Fibroblast of peridontal ligament (primary cell): ENCODE data around the gene TMEM234.
A peak's percentile ranks its signal among the peaks of the same experiment; 100 is the strongest.

Experiments
- DNase-seq: peaks from one replicate; pipeline ENCODE4 v3.0.0-alpha.2; 2010; ENCODE audit errors: extremely low read depth

Gene TMEM234

DNA sequence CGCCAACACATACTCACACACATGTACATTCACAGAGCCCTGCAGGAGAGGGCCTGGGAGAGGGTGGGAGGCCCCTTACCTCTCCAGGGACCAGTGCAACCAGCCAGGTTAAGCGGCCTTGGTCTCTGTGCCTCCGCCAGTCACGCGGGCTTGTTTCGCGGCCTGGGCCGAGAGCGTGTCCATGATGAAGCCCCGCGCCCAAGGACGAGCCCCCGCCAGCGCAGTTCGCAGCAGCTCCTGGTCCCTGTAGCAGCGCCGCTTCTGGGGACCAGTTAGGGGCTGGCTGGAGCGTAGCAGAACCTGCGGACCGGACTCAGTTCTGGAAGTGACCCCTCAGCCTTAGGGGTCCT, 17.6 kb upstream of the TMEM234 start:
- DNase-seq = no peak

DNA sequence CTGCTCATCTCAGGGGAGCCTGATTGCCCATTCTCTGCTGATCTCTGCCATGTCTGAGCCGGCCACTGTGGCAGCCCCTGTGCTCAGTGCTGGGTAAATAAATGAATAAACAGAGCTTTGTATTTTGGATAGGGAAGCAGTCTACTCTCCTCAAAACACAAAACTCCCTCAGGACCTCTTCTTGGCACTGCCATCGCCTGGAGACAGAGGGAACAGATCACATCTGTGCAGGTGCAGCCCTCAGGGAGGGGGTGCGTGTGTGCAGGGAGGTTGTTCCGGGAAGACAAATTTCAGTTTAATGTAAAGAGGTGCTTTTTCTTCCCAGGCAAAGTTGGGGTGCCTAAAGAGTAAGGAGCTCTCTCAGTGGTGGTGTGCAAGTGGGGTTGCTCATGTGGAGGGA, 17.2 kb upstream of the TMEM234 start:
- no peak for DNase-seq

DNA sequence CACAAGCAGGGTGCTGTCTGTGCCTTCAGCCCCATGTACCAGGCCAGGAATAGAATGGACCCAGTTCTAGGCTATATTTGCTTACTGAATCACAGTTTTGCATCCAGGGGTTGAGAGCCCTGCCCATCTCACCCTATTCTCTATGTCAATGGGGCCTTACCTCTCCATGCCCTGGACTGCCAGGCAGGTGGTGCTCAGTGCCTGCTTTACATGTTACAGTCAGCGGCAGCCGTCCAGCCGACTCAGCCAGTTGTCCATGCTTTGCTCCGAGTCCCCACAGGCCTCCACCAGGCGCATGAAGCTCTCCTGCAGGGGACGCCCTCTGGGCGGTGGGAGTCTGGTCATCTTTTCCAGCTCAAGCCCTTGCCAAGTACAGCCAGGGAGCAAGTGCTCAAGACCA, 12.6 kb upstream of the TMEM234 start:
- DNase-seq = no peak

DNA sequence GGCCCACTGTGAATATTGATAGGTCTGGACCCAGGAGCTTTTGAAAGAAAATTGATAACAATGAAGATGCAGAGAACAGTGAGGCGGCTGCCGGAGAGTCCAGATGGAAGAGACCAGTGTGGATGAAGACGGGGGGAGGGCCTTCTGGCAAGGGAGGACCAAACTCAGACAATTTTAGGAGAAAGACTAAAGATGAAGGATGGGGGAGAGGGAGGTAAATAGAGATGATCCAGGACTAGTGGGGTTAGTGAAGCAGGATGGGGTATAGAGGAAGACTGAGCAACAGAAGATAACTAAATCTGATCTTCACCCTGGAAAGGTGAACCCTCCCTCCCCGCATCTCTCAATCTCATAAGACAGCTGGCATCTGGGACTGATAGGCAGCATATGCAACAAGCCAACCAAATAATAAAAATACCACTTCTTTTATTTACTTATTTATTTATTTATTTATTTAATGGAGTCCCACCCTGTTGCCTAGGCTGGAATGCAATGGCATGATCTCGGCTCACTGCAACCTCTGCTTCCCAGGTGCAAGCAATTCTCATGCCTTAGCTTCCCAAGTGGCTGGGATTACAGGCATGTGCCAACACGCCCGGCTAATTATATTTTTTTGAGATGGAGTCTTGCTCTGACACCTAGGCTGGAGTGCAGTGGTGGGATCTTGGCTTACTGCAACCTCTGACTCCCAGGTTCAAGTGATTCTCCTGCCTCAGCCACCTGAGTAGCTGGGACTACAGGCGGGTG, 10.6 kb upstream of the TMEM234 start:
- no peak for DNase-seq

DNA sequence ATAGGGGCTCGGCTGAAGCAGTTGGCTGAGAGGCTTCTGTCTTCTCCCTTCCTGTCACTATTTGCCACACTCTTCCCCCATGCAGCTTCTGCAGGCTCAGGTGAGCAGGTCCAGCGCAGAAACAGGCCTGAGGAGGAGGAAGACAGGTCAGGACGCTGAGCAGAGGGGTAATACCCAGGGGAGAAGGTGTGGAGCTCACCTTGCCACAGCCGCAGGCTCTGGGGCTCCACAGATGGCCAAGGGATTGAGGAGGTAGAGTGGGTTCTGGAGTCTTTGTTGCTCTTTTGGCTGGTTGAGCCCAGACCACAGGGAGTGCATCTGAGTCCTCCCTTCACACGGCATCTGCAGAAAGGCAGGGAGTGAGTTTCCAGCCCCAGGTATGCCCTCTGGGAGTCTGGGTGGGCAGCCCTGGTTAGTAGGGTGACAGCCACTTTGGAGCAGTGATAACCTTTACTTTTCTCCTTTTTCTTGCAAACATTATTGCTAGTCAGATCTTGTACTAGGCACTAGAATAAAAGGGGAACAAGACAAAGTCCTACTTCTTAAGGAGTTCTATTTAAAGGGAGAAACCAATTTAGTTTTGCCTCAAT, 9.8 kb upstream of the TMEM234 start:
- no peak for DNase-seq

DNA sequence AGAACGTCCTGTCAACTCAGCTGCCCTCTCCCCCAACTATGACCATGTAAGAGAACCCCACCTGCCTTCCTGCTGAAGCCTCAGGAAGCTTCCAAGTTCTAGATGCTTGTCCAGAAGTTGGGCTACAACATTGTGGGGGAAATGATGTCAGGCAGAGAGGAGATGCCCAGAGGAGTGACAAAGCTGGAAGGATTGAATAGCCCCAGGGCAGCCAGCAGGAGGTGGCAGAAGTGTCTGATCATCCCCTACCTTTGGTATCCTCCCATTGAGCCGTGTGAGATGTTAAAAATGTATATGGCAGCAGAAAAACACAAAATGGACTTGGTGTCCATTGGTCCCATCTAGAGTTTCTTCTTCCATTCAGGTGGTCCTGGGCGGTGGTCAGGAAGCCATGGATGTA, 6.6 kb upstream of the TMEM234 start:
- no peak for DNase-seq

DNA sequence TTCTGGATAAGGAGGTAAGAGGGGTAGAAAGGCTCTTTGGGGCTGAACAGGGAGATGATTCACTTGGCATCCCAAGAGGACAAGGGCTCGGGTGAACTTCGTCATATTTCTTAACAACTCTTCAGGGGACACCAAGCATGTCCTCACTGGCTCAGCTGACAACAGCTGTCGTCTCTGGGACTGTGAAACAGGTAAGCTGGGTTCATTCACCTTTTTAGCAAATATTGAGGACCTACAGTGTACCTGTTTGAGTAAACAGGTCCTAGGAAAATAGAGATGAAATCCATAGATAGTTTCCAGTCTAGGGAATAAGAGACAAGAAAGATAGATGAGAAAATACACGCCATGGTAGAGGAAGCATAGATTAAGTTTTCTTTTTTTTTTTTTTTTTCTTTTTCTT, 2.1 kb upstream of the TMEM234 start:
- no peak for DNase-seq

DNA sequence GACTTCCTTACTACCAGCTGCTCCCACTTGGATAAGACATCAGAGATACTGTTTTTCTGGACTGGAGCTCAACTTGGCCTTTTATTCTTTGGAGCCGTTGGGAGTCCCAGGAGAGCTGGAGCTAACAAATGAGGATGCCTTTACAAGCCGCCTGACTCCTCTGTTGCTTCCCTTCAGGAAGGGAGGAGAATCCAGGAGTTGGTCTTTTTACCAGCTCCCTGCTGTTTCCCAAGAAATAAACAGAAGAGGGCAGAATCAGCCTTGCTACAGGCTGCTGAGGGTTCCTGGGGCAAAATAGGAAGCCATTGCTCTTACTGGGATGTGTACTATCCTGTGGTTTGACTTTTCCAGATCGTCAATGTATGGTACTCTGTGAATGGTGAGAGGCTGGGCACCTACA, 1.5 kb upstream of the TMEM234 start:
- no peak for DNase-seq

DNA sequence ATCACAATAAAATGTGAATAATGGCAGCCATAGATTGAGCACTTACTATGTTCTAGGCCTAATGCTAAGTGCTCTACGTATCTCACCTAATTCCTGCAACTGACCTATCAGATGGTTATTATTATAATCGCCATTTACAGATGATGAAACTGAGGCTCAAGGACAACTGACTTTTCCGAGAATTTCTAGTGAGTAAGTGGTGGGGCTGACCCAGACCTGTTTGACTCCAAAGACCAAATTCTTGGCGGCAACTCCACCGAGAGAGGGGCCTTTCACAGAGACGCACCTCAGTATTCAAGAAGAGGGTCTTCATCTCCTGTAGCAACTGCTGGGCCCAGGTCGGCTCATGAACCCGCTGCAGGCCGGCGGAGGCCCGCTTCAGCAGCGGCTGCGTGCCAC, 573 bp downstream of the TMEM234 start:
- no peak for DNase-seq

DNA sequence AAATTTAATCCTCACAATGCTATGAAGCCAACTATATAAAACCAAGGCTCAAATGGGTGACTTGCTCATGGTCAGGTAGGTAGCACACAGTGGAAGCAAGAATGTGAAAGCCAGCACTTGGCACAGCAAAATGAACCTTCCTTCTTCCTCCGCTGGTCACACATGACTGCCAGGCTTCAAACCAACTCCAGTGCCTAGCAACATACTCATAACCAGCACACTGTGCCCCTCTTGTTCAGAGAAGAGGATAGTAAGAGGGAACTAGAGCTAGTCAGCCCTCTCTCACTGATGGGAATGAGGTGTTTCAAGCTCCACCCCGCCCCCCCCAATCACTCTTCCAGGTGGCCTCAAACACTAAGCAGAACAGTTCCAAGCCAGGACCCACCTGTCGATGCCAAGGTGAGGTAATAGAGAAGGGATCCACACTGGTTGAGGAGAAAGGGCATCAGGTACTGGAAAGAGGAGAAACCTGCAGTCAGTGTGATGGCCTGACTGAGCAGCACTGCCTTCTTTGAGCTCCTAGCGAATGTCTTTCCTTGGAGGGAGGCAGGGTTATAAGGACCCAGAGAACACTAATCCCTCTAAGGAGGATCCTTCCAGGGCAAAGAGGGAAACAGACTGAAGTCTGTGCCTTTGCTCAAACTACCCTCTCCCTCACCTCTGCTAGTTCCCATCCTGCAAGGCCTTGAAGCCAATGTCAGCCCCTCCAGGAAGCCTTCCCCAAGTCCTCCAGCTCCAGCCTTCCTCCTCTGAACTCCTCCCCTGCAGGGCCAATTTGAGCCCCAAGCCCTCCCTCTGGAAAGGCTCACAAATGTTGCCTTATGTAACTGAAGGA, 1.2 kb downstream of the TMEM234 start:
- no peak for DNase-seq

DNA sequence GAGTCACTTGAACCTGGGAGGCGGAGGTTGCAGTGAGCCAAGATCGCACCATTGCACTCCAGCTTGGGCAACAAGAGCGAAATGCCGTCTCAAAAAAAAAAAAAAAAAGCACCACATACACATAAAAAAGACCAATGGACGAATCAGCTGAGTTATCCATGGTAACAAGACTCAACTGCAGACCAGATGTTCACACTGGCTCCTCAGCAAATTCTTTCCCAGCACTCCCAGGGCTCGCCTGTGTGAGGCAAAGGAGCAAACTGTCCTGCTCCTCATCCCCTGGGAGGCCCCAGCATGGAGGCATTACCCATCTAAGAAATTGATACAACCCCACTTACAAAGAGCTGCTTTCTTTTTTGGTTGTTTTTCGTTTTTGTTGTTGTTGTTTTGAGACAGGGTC, 3.1 kb downstream of the TMEM234 start:
- peak; percentile 37 for DNase-seq

DNA sequence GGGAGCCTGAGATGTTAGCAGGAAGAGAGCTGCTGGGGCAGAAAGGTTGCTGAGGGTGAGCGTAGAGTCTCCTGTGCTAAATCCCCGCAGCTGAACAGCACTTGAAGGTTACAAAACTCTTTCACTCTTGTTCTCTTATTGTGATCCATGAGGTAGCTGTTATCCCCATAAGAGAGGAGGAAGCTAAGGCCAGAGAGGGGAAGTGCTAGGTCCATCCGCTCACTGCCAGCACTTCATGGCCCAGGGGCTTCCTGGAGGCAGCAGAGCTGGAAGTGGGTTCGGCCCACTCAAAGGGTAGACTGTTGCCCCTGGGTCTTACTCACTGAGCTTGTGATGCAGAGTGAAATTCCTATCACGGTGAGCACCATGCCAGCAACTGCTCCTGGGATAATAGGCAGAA, 5.6 kb downstream of the TMEM234 start:
- no peak for DNase-seq

DNA sequence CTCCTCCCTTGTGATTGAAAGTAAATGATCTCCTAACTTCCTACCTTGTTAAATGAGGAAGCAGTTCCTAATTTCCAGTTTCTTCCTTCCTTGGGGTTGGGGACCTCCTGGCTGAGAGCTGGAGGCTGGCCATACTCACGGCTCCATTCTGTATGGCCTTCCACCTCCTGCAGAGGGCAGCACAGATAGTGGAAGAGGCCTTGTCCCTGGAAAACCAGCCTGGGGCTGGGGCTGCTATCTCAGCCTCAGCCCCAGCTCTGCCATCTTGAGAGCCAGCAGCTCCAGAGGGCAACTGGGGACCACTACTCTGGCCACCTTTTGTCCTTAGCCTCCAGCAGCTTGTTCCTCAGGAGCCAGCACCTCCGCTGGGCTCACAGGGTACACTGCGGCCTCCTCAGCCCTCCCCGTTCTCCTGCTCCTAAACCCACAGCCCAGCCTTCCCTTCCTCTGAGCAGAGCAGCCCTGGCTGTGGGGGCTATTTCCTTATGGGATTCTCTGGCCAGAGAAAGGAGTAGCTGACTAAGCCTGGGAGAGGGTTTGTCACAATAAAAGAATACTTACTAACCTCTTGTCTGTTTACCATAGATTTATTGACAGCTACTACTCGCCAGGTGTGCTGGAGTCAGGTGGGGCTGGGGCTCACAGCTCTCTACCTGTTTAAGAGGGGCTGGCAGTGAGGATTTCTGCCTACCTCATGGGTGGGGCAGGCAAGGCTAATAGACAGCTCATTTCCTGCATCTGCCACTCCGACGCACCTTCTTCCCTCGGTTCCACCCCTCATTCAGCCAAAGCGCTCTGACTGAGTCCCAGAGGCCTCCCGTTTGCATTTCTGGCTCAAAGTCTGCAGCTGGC, 6.3 kb downstream of the TMEM234 start:
- DNase-seq = peak; percentile 65

DNA sequence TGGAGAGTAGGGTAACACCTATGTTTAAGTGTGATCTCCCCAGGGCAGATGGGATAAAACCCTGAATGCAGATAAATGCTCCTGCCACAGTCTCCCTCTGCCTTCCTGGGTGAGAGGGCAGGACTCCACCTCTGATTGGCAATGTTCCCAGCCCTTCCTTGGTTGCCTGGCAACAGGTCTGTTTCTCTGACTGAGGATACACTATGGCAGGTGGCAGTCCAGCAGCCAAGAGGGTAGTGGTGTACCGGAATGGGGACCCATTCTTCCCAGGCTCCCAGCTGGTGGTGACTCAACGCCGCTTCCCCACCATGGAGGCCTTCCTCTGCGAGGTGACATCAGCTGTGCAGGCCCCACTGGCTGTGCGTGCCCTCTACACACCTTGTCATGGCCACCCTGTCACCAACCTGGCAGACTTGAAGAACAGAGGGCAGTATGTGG, 13.2 kb downstream of the TMEM234 start, which contains the start of gene DCDC2B:
DCDC2B (plus strand) TSS at position 199 of the 438 bp plus-strand sequence; CDS start at position 204, 5 bp downstream.
- DNase-seq = no peak

DNA sequence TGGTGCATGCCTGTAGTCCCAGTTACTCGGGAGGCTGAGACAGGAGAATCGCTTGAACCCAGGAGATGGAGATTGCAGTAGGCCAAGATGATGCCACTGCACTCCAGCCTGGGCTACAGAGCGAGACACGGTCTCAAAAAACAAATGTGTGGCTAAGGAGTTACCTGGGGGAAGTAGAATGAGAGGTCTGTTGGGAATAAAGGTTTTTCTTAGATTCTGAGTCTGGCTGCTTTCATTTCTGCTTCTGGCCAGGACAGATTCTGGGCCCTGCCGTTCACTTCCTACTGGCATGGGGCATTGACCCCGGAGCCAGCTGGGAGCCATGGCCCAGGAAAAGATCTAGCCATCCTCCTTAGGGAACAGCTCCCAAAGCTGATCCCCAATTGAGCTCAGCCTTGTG, 13.7 kb downstream of the TMEM234 start:
- DNase-seq = no peak

DNA sequence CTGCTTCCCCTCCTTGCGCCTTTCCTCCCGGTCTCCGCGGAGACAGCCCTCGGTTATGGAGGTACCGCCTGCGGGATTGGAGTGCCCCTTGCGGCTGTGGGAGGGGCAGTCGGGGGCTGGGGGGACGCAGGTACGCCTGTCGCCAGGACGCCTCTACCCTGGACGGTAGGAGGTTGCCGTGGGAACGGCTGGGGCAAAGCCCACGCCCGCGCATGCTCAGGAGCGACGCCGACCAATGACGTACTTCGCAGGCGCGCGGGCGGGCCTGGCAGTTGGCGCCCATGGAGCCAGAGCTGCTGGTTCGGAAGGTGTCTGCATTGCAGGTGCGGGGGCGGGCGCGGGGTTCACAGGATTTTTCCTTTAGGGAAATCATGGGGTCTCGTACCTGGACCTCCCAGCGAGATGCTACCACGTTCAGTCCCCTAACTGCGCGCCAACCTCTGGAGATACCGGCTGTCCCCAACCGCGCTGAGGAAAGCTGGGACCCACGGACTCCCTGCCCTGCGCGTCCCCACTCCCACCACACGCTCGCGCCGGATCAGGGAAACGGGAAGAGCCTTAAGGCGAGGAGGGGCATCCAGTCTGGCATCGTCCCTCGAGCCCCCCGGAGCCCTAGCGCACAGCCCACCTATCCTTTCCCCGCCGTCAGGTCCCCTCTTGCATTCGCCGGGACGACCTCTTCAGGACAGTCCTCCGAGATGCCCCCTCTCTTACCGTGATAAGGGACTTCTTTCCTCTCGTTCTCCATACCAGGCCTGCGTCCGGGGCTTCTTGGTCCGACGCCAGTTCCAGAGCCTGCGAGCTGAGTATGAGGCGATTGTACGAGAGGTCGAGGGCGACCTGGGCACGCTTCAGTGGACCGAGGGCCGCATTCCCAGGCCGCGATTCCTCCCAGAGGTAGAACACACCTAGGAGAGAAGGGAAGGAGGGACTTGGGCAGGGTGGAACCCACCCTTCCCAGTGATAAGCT, 16.5 kb downstream of the TMEM234 start, which contains the start of gene IQCC:
IQCC (plus strand) TSS at position 271 of the 970 bp plus-strand sequence; CDS start at position 282, 11 bp downstream.
- DNase-seq = peak; percentile 71

DNA sequence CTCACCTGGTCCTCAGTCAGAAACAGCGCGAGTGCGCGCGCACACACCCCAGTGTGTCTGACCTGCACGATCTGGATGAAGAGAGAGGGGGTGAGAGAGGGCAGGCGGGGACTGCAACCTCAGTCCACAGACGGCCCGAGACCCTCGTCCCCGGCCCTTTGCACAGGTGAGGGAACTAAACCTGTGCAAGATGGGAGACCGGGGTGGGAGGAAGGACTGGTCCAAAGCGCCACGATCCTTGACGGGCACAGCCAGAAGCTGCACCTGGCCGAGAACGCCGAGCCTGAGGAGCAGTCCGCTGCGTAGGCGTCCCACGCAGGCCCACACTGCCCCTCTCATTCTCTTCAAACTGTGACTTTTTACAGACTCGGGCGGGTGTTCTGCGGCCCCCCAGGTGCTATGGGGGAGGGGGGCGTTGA, 17.2 kb downstream of the TMEM234 start:
- DNase-seq = no peak

DNA sequence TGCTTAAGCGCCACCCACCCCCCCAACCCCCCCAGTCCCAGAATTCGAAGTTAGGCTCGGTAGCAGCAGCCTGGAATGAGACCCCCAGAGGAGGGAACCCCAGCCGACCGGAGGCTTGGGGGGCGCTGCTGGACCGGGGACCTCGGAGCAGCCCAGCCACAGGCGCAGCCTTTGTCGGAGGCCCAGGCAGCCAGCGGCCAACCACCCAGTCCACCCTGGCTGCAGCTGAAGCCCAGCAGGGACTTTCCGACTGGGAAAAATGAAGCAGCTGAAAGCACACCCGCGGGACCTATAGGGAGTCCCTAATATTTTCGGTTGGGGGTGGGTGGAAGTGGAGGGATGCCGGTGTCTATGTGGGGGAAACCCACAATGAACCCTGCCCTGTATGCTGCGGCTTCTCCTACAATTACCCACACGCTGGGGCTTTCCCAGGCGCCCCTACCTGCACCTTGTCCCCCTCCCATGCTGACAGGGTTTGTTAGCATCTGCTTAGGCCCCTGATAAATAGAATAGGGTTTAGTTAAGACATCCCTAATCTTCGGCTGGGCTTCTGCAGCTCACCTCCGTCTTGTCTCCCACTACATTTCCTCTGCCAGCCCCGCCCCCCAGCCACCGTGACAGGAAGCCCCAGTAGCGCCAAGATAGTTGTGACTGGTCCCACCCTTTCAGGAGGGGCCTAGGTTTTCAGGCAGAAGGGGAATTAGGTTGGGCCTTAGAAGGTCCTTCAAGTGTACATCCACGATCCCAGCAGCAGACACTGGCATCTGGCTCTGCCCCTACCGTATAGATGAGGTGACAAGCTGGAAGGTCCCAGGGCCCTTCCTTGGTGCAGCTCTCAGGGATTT, 20.9 kb downstream of the TMEM234 start:
- DNase-seq = peak; percentile 50

DNA sequence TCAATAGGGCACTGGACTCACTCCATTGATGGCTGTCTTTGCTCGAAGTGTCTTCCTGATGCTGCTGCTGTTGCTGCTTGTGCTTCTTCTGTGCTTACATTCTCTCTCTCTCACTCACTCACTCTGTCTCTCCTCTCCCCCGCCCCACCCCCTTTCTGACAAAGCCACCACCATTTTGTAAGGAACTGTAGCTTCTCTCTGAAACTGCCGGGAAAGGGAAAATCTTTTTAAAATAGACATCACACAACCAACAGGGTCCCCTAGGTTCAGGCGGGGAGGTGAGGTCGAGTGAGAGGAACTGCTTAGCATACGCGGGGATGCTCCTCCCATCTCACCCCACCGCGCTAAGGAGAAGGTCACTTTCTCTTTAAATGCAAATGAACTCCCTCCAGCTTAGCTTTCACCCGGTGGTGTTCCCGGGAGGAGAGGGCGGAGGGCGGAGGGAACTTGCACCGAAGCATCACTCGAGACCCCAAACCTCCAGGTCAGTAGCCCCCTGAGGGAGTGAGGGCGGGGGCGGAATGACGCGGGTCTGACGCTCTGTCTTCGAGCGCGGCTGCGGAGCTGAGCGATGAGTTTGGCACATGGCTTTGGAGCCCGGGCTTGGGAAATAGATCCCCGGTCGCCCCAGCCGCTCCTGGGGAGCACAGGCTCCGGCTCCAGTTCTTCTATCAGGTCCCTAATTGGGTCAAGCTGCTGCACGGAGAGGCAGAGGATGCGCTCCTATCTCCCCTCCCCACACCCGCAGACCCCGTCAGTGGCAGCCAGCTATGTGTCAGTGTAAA, 21.7 kb downstream of the TMEM234 start, which contains the start of gene CCDC28B:
CCDC28B (plus strand) TSS at position 370 of the 785 bp plus-strand sequence. CDS start 1,341 bp downstream, outside the sequence.
- DNase-seq = peak; percentile 75
